Fibroblast of the aortic adventitia (primary cell): ENCODE results near the gene NR4A2. TPM values are rescaled to one million over a fixed set of nuclear protein-coding genes. Genes with fewer than 3 reads are reported as not detected.

Experiments used
- DNase-seq: peaks from one replicate; pipeline ENCODE4 v3.0.0-alpha.2; 2010; ENCODE audit warnings: low read depth
- H3K4me3 ChIP-seq: 2 replicates; pipeline ENCODE4 v1.5.1; 2011; ENCODE audit warnings: low read depth, mild to moderate bottlenecking, control low read depth, low read length, moderate library complexity
- total RNA-seq: library from RNA; depleted of rRNA; stranded (reverse); fragments of >200 nt; gene quantifications from 2 replicates; pipeline ENCODE4 v1.2.3, GENCODE V29; 2012; ENCODE audit warnings: low replicate concordance
- TF ChIP-seq, protein P1 (sequence below): IDR thresholded peaks from 2 replicates; pipeline ENCODE4 v1.5.1; 2011; ENCODE audit warnings: mild to moderate bottlenecking, low read length, control low read depth, inconsistent platforms; ENCODE audit not compliant: insufficient read depth

The NR4A2 gene
- total RNA-seq, 1 donor: 0.81 TPM

DNA sequence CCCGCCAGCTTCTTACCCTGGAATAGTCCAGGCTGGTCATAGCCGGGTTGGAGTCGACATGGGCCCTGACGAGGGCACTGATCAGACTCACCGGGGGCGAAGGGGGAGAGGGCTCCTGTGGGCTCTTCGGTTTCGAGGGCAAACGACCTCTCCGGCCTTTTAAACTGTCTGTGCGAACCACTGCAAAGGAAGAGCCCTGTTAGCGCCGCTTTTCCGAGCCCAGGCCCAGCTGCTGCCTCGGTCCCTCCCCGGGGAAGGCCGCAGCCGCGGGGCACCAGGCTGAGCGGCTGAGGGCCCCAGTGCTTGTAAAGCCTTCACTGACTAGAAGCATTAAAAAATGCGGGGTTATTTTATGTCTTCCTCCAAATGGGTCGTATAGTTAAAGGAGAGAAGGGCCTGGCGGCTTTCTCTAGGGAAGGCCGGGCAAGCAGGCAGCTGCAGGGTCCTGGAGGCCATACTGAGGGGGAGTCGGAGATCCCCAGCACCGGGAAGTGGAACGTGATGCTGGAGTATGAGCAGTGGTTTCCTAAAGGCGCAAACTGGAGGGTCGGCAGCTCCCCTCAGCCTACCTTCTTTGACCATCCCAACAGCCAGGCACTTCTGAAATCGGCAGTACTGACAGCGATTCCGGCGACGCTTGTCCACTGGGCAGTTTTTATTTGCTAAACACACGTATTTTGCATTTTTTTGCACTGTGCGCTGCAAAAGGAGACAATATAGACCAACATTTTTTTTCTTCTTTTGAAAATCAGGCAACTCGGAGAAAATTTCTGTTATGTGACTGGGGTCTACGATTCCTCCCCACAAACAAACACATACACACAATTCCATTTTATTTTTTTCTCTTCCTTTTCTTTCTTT is 4.5 kb downstream of the NR4A2 start:
- TF ChIP-seq, protein P1, sequence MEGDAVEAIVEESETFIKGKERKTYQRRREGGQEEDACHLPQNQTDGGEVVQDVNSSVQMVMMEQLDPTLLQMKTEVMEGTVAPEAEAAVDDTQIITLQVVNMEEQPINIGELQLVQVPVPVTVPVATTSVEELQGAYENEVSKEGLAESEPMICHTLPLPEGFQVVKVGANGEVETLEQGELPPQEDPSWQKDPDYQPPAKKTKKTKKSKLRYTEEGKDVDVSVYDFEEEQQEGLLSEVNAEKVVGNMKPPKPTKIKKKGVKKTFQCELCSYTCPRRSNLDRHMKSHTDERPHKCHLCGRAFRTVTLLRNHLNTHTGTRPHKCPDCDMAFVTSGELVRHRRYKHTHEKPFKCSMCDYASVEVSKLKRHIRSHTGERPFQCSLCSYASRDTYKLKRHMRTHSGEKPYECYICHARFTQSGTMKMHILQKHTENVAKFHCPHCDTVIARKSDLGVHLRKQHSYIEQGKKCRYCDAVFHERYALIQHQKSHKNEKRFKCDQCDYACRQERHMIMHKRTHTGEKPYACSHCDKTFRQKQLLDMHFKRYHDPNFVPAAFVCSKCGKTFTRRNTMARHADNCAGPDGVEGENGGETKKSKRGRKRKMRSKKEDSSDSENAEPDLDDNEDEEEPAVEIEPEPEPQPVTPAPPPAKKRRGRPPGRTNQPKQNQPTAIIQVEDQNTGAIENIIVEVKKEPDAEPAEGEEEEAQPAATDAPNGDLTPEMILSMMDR: no peak
- H3K4me3 ChIP-seq: no peak overlapping the region
- DNase-seq: peak; percentile 5

DNA sequence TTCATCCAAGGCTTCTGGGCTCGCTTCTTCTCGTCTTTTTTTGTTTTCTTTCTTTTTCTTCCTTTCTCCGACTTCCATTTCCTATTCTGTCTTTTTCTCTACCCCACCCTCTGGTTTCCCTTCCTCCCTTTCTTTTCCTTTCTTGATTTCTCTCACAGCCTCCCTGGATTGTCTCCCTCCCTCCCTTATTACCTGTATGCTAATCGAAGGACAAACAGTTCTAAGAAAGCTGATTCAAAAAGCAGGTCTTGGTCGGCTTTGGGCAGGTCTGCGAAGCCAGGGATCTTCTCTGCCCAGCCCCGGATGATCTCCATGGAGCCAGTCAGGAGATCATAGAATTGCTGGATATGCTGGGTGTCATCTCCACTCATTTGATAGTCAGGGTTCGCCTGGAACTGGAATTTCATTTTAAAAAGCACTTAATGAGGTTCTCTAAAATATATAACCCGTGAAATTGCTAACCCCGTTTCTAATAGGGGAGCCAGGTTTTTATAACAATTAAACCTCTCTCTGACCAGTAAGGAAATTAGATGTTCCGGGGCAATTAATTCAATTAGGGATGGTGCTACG is 5.9 kb downstream of the NR4A2 start:
- no peak overlapping the region for H3K4me3 ChIP-seq
- no peak for DNase-seq
- TF ChIP-seq, protein P1: no peak

DNA sequence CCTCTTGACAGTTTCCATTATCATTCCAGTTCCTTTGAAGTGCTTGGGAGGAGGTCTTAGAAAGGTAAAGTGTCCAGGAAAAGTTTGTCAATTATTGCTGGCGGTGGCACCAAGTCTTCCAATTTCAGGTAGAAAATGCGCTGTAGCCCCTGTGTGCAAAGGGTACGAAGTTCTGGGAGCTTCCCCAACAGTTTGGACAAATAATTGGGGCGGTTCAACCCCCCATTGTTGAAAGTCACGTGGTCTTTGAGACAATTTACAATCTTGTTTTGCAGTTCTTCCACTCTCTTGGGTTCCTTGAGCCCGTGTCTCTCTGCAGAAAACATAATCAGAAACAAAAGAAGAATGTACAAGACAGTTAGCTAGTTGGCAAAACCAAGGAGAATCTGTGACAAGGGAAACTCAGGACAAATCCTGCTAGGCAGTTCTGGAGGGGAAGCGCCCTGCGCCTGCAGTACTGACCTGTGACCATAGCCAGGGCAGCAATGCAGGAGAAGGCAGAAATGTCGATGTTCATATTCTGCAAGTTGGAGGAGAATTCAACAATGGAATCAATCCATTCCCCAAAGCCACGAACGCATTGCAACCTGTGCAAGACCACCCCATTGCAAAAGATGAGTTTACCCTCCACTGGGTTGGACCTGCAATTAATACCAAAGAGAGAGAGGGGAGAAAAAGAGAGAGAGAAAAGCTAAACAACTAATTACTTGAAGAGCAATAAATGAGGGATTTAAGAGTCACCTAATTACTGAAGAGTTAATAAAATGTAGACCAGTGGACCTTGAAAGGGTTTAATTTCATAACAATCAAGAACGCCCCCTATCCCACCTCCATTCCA is 6.6 kb downstream of the NR4A2 start:
- TF ChIP-seq, protein P1: no peak
- DNase-seq: peak; percentile 14
- no peak overlapping the region for H3K4me3 ChIP-seq

DNA sequence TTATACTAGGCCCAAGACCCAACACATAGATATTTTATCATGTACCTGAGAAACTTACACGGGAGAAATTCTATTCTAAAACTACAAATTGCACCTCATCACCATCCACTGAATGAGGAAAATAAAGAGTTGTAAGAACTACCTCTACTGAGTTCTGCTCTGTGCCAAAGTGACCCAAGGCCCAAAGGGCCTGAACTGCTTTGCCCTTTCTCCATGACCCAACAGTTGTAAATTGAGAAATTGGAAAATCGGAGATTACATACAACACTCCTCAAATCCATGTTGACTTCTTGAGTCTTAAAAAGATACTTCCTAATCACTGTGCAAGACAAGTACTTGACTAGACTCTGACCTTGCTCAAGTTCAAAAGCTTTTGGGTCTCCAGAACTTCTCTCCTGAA is 8.8 kb downstream of the NR4A2 start:
- H3K4me3 ChIP-seq: no peak overlapping the region
- TF ChIP-seq, protein P1: no peak
- DNase-seq: peak; percentile 16

DNA sequence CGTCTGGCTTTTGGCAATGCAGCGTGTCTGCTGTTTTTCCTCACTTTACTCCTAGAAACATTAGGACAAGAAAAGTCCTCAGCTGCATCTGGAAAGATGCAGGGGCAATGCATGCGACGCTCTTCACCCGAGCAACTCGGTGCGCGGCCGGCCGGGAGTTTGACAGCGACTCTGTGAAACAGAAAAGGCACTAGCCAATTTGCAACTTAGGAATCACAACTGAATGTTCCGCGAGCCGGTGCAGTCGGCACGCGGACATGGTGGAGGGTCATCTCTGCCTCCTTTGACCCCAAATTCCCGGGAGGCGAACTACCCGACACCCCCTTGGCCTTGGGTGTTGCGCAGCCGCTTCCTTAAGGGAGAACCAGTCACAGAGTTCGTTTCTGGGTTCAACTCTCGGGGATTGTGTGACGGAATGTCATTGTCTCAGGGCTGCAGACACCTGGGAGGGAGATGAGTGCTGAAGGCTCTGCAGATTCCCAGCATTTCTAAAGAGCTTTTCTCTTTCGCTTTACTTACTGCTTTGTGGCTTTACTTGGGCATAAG is 9.8 kb downstream of the NR4A2 start:
- TF ChIP-seq, protein P1: no peak
- peak; percentile 10 for DNase-seq
- no peak overlapping the region for H3K4me3 ChIP-seq

DNA sequence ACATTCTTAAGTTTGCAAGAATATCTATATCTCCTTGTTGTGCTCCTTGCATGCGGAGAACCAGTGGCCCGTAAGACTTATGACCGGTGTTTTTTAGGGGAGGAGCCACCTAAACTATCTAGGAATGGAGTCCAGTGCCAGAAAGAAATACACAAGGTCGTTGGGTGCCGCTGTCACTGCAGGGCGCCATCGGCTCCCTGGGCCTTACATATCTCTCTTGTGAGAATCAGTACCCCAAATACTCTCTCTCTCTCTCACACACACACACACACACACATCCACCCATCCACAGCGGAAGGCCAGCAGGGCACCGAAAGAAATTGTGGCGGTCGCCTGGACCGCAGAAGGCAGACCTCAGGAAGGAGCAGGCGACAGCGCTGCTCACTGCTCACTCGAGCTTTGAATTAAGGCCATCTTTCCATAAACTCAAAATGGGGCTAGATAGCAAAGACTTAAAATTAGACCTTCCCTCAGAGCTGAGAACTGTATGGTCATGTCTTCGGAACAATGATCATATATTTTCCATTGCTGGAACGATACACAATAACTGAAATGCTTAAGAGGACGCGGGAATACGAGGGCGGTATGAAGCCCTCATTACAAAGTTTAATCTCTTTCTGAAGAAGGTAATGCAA is 10.4 kb downstream of the NR4A2 start:
- H3K4me3 ChIP-seq: no peak overlapping the region
- peak; percentile 1 for DNase-seq
- TF ChIP-seq, protein P1: no peak
